ENCODE data around the gene FXR2.

- TF ChIP-seq CTCF (IDR thresholded peaks at IDR 0.05), result no peak
- no peak for TF ChIP-seq POLR2AphosphoS5 (IDR thresholded peaks at IDR 0.05)
- TF ChIP-seq EP300 (IDR thresholded peaks at IDR 0.05; ENCODE audit: low read depth), result no peak
Observed at GRCh38 chr17:7656958-7657609, 42.4 kb upstream of the FXR2 start.

All from transverse colon (tissue), 4 donors.